IMR-90 (cell line): Measurements from ENCODE around the gene ACER1. TPM values are rescaled to one million over a fixed set of nuclear protein-coding genes. Genes with fewer than 3 reads are reported as not detected.

ENCODE experiments used
- ATAC-seq: fragments of 200-7000 bp; cut with Tn5 transposase; 2 replicates; pipeline ENCODE4 v1.9.1; 2020; ENCODE audit warnings: low read depth, mild to moderate bottlenecking, moderate library complexity
- BruUV-seq: library from RNA; stranded (reverse); fragments of 400-500 nt; replicated peaks from 2 replicates; lab custom pipeline; 2021; lab: Mats Ljungman, UMichigan
- CTCF ChIA-PET: fragments of 300-600 bp; formaldehyde crosslinking; extraction: SDS; loops from one replicate; lab custom pipeline; 2021; ENCODE audit warnings: antibody characterized with exemption; lab: Yijun Ruan, JAX
- POLR2A ChIA-PET: fragments of 300-600 bp; sonication (Branson Sonifier 250); formaldehyde crosslinking; loops from one replicate; lab custom pipeline; 2022; ENCODE audit warnings: antibody characterized with exemption; ENCODE audit not compliant: unreplicated experiment; lab: Charles Lee
- DNase-seq: peaks from one replicate; pipeline ENCODE4 v3.0.0; 2013
- H2AFZ ChIP-seq: replicated peaks from 2 replicates; pipeline ENCODE3; 2013; ENCODE audit warnings: low read length, mild to moderate bottlenecking; ENCODE audit not compliant: poor library complexity
- H2AK5ac ChIP-seq: 2 replicates; pipeline ENCODE4 v1.6.1; 2013; ENCODE audit warnings: low read depth, low read length, inconsistent platforms
- H2AK9ac ChIP-seq: replicated peaks from 2 replicates; pipeline ENCODE3; 2013; ENCODE audit warnings: mild to moderate bottlenecking, low read depth, low read length, moderate library complexity; ENCODE audit not compliant: poor library complexity
- H2BK120ac ChIP-seq: 2 replicates; pipeline ENCODE4 v1.6.1; 2013; ENCODE audit warnings: low read depth, low read length, inconsistent platforms
- H2BK15ac ChIP-seq: 3 replicates; pipeline ENCODE4 v1.6.1; 2013; ENCODE audit warnings: low read depth, low read length, inconsistent platforms
- H2BK20ac ChIP-seq: 2 replicates; pipeline ENCODE4 v1.6.1; 2013; ENCODE audit warnings: low read depth, mild to moderate bottlenecking, inconsistent platforms, low read length, moderate library complexity
- H2BK5ac ChIP-seq: 2 replicates; pipeline ENCODE4 v1.6.1; 2013; ENCODE audit warnings: mild to moderate bottlenecking, low read depth, low read length, inconsistent platforms; ENCODE audit not compliant: poor library complexity, severe bottlenecking
- H3K14ac ChIP-seq: replicated peaks from 2 replicates; pipeline ENCODE4 v1.6.1; 2013; ENCODE audit warnings: low read depth, low read length, inconsistent platforms
- H3K18ac ChIP-seq: 2 replicates; pipeline ENCODE4 v1.6.1; 2013; ENCODE audit warnings: low read depth, low read length, control low read depth
- H3K23ac ChIP-seq: 2 replicates; pipeline ENCODE4 v1.6.1; 2013; ENCODE audit warnings: low read depth, low read length, inconsistent platforms
- H3K27ac ChIP-seq: 2 replicates; pipeline ENCODE4 v1.5.1; 2013; ENCODE audit warnings: mild to moderate bottlenecking, control low read depth, low read length; ENCODE audit not compliant: insufficient read depth
- H3K27me3 ChIP-seq: 2 replicates; pipeline ENCODE4 v1.6.1; 2013; ENCODE audit warnings: low read length; ENCODE audit not compliant: control insufficient read depth, insufficient read depth
- H3K36me3 ChIP-seq: 2 replicates; pipeline ENCODE4 v1.6.1; 2013; ENCODE audit warnings: low read length, mixed read lengths; ENCODE audit not compliant: control insufficient read depth, insufficient read depth
- H3K4ac ChIP-seq: 2 replicates; pipeline ENCODE4 v1.6.1; 2013; ENCODE audit warnings: low read depth, low read length, inconsistent platforms
- H3K4me1 ChIP-seq: 2 replicates; pipeline ENCODE4 v1.6.1; 2013; ENCODE audit warnings: low read length, mixed read lengths; ENCODE audit not compliant: control insufficient read depth, insufficient read depth
- H3K4me2 ChIP-seq: 2 replicates; pipeline ENCODE4 v1.6.1; 2013; ENCODE audit warnings: low read depth, mild to moderate bottlenecking, control low read depth, low read length, moderate library complexity
- H3K4me3 ChIP-seq: 2 replicates; pipeline ENCODE4 v1.5.1; 2013; ENCODE audit warnings: low read depth, mild to moderate bottlenecking, control low read depth, low read length, moderate library complexity; ENCODE audit not compliant: insufficient read depth
- H3K56ac ChIP-seq: 2 replicates; pipeline ENCODE4 v1.6.1; 2013; ENCODE audit warnings: low read length, inconsistent platforms; ENCODE audit not compliant: insufficient read depth; ENCODE audit errors: extremely low read depth
- H3K79me1 ChIP-seq, 2 experiments: 2 replicates each; pipeline ENCODE4 v1.6.1; 2013; ENCODE audit warnings: low read length in 2 of 2, inconsistent platforms in 1 of 2, low read depth in 1 of 2
- H3K9ac ChIP-seq: 2 replicates; pipeline ENCODE4 v1.6.1; 2013; ENCODE audit warnings: low read depth, low read length, control low read depth
- H3K9me1 ChIP-seq: 2 replicates; pipeline ENCODE4 v1.6.1; 2013; ENCODE audit warnings: low read length, inconsistent platforms; ENCODE audit not compliant: insufficient read depth
- H3K9me3 ChIP-seq: 2 replicates; pipeline ENCODE4 v1.6.1; 2013; ENCODE audit warnings: low read length; ENCODE audit not compliant: control insufficient read depth, insufficient read depth
- H4K20me1 ChIP-seq: 2 replicates; pipeline ENCODE4 v1.6.1; 2013; ENCODE audit warnings: low read length, inconsistent platforms; ENCODE audit not compliant: insufficient read depth
- H4K5ac ChIP-seq: 2 replicates; pipeline ENCODE4 v1.6.1; 2013; ENCODE audit warnings: mild to moderate bottlenecking, low read depth, low read length, control low read depth
- H4K8ac ChIP-seq, 2 experiments: 2 replicates each; pipeline ENCODE4 v1.6.1; 2013; ENCODE audit warnings: low read depth in 2 of 2, low read length in 2 of 2, control low read depth in 1 of 2, inconsistent platforms in 1 of 2
- H4K91ac ChIP-seq: 2 replicates; pipeline ENCODE4 v1.6.1; 2013; ENCODE audit warnings: low read depth, low read length, inconsistent platforms; ENCODE audit not compliant: insufficient read depth
- FOS ChIP-seq: fragments of 150-350 bp; IDR thresholded peaks from 2 replicates; pipeline ENCODE4 v1.6.1; 2016; ENCODE audit warnings: low read depth, low read length
- MAZ ChIP-seq: IDR thresholded peaks from 2 replicates; pipeline ENCODE4 v1.6.1; 2012; ENCODE audit warnings: low read depth, mild to moderate bottlenecking, low read length, improper control_type of control experiment, moderate library complexity, borderline replicate concordance
- RCOR1 ChIP-seq: IDR thresholded peaks from 2 replicates; pipeline ENCODE4 v1.6.1; 2012; ENCODE audit warnings: mild to moderate bottlenecking, low read length, improper control_type of control experiment; ENCODE audit not compliant: insufficient replicate concordance
- whole genome bisulfite sequencing, 2 experiments: methylation state at CpG; one replicate each; pipeline versions ENCODE4 v1.1.5 to v1.1.7; 2013; ENCODE audit warnings: missing lambda C conversion rate in 2 of 2; ENCODE audit not compliant: insufficient read length in 1 of 2; ENCODE audit errors: extremely low coverage in 2 of 2; 5-methylcytosine and 5-hydroxymethylcytosine counted together
- dilution Hi-C: fragments of 300-500 bp; cut with HindIII; formaldehyde crosslinking; loops from one replicate; pipeline ENCODE4 v1.14.3; 2018; ENCODE audit warnings: low sequenced_read_pairs; ENCODE audit not compliant: unreplicated experiment
- in situ Hi-C: fragments of 300-500 bp; cut with MboI; formaldehyde crosslinking; loops from 3 replicates; pipeline ENCODE4 v1.14.3; 2019; ENCODE audit warnings: low sequenced_read_pairs, inconsistent platforms, mixed read lengths
- intact Hi-C: fragments of 100-400 bp; cut with micrococcal nuclease; formaldehyde crosslinking; loops from 2 replicates; pipeline ENCODE4 v1.10.0; 2022
- polyA plus RNA-seq, 3 experiments: library from polyadenylated mRNA; depleted of rRNA; stranded (reverse); fragments of >200 nt; gene quantifications; 2 replicates each; pipeline ENCODE4 v1.2.3, GENCODE V29; 2012; ENCODE audit warnings: low replicate concordance in 1 of 3
- total RNA-seq: library from RNA; depleted of rRNA; stranded (reverse); fragments of >200 nt; gene quantifications from 2 replicates; pipeline ENCODE4 v1.2.3, GENCODE V29; 2012
- TF ChIP-seq, protein P1 (sequence below): fragments of 150-350 bp; IDR thresholded peaks from 2 replicates; pipeline ENCODE4 v1.6.1; 2016; ENCODE audit warnings: low read depth, mild to moderate bottlenecking, low read length, moderate library complexity, borderline replicate concordance

ACER1 gene
- total and polyA plus RNA-seq, 2 of the 4 experiments (the other 2 are of a cell fraction), result not detected

GRCh38 chr19:6297202-6297601 lies 36.2 kb downstream of the ACER1 start:
- H3K4me1 ChIP-seq, result no peaks in the 10 kb centered on the region
- no peak overlapping the region for H3K4me3 ChIP-seq
- DNase-seq, result no peak
- no peak overlapping the region for H3K4ac ChIP-seq
- H3K4me2 ChIP-seq, result no peak overlapping the region
- in situ Hi-C loops, result no loop called here
- H2BK120ac ChIP-seq, result no peak overlapping the region
- no peak overlapping the region for H3K27ac ChIP-seq
- dilution Hi-C loops, result no loop called here
- no peak overlapping the region for H3K18ac ChIP-seq
- TF ChIP-seq MAZ (no peak), RCOR1 (no peak), FOS (no peak)
- TF ChIP-seq, protein P1, sequence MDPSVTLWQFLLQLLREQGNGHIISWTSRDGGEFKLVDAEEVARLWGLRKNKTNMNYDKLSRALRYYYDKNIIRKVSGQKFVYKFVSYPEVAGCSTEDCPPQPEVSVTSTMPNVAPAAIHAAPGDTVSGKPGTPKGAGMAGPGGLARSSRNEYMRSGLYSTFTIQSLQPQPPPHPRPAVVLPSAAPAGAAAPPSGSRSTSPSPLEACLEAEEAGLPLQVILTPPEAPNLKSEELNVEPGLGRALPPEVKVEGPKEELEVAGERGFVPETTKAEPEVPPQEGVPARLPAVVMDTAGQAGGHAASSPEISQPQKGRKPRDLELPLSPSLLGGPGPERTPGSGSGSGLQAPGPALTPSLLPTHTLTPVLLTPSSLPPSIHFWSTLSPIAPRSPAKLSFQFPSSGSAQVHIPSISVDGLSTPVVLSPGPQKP, result no peak
- H3K36me3 ChIP-seq, result no peaks in the 10 kb centered on the region
- no peak overlapping the region for H2BK20ac ChIP-seq
- H2AFZ ChIP-seq, result no peak overlapping the region
- no peaks in the 10 kb centered on the region for H4K20me1 ChIP-seq
- no peaks in the 10 kb centered on the region for H3K9me1 ChIP-seq
- H3K23ac ChIP-seq, result no peak overlapping the region
- intact Hi-C loops, result no loop called here
- no peak overlapping the region for H4K8ac ChIP-seq
- H4K5ac ChIP-seq, result no peak overlapping the region
- no peak for ATAC-seq
- H2BK15ac ChIP-seq, result no peak overlapping the region
- H3K79me1 ChIP-seq, result no peaks in the 10 kb centered on the region
- ChIA-PET POLR2A (no interaction called here), CTCF (no interaction called here)
- no peak overlapping the region for H4K91ac ChIP-seq
- no peak overlapping the region for H2AK9ac ChIP-seq
- no peak overlapping the region for H2BK5ac ChIP-seq
- WGBS, 2 experiments, result 71% methylated on average over 1 of the region's 6 CpGs; no CpG with 5 or more reads in 1 of the 2 experiments
- no TSS peak for BruUV-seq
- H3K14ac ChIP-seq, result no peak overlapping the region
- no peak overlapping the region for H3K56ac ChIP-seq
- H2AK5ac ChIP-seq, result no peak overlapping the region
- H3K9me3 ChIP-seq, result peaks cover 18% of the 10 kb centered on the region
- H3K9ac ChIP-seq, result no peak overlapping the region
- no peaks in the 10 kb centered on the region; the same call in none of the 2 replicates for H3K27me3 ChIP-seq
